ENCODE measurements around the gene PFDN2. TPM values are rescaled to one million over a fixed set of nuclear protein-coding genes. Genes with fewer than 3 reads are reported as not detected.

The PFDN2 gene
- total and polyA plus RNA-seq, 2 of the 4 experiments (the other 2 are of a cell fraction), result 62.4 to 179 TPM

- no peak overlapping the region for H3K14ac ChIP-seq (replicated peaks; ENCODE audit: low read depth, low read length)
- no peaks in the 10 kb centered on the region for H3K36me3 ChIP-seq (ENCODE audit: control insufficient read depth, insufficient read depth, low read length)
- H3K4me1 ChIP-seq (ENCODE audit: control insufficient read depth, insufficient read depth, low read length), result no peaks in the 10 kb centered on the region
- no peaks in the 10 kb centered on the region for H4K20me1 ChIP-seq (ENCODE audit: insufficient read depth, low read length)
- POLR2A ChIA-PET (ENCODE audit: unreplicated experiment), result no interaction called here
- 93% methylated on average over 3 of the region's 4 CpGs; no CpG with 5 or more reads in 1 of the 2 experiments for WGBS, 2 experiments (ENCODE audit: extremely low coverage in 2 of 2, insufficient read length in 1 of 2)
- dilution Hi-C loops (cut with HindIII; ENCODE audit: low sequenced_read_pairs, unreplicated experiment), result no loop called here
- TF ChIP-seq MAFK (IDR thresholded peaks at IDR 0.05; ENCODE audit: low read depth, low read length) (no peak), CTCF (conservative IDR thresholded peaks at IDR 0.05; ENCODE audit: low read depth, low read length) (no peak), MAZ (IDR thresholded peaks at IDR 0.05; ENCODE audit: borderline replicate concordance, low read depth, low read length) (no peak), BHLHE40 (IDR thresholded peaks at IDR 0.05; ENCODE audit: low read depth, low read length) (no peak), CEBPB (IDR thresholded peaks at IDR 0.05; ENCODE audit: low read depth, low read length) (no peak)
- no peak overlapping the region for H2AFZ ChIP-seq (replicated peaks; ENCODE audit: low read length, poor library complexity)
- no peak overlapping the region for H3K4ac ChIP-seq (ENCODE audit: low read depth, low read length)
- no peak overlapping the region for H4K91ac ChIP-seq (ENCODE audit: insufficient read depth, low read depth, low read length)
- H2AK9ac ChIP-seq (replicated peaks; ENCODE audit: low read depth, low read length, poor library complexity), result no peak overlapping the region
- H3K79me1 ChIP-seq (ENCODE audit: low read depth in 1 of 2, low read length in 2 of 2), result no peaks in the 10 kb centered on the region
- BruUV-seq (replicated peaks), result no TSS peak
- H3K27ac ChIP-seq (ENCODE audit: insufficient read depth, low read length), result no peak overlapping the region
- H2BK5ac ChIP-seq (ENCODE audit: low read depth, low read length, poor library complexity, severe bottlenecking), result no peak overlapping the region
- CTCF ChIA-PET, result no interaction called here
- intact Hi-C loops (cut with micrococcal nuclease), result no loop called here
- in situ Hi-C loops (cut with MboI; ENCODE audit: low sequenced_read_pairs), result no loop called here
- H4K8ac ChIP-seq (ENCODE audit: low read depth in 2 of 2, low read length in 2 of 2), result no peak overlapping the region
- no peak overlapping the region for H3K4me2 ChIP-seq (ENCODE audit: low read depth, low read length)
- no peak overlapping the region for H3K23ac ChIP-seq (ENCODE audit: low read depth, low read length)
- ATAC-seq (ENCODE audit: low read depth) (no peak), DNase-seq (no peak)
- no peak overlapping the region for H3K9ac ChIP-seq (ENCODE audit: low read depth, low read length)
- H4K5ac ChIP-seq (ENCODE audit: low read depth, low read length), result no peak overlapping the region
- H2BK15ac ChIP-seq (ENCODE audit: low read depth, low read length), result no peak overlapping the region
- no peak overlapping the region for H2BK120ac ChIP-seq (ENCODE audit: low read depth, low read length)
- no peak overlapping the region for H3K18ac ChIP-seq (ENCODE audit: low read depth, low read length)
- H3K9me3 ChIP-seq (ENCODE audit: control insufficient read depth, insufficient read depth, low read length), result no peaks in the 10 kb centered on the region
- H3K56ac ChIP-seq (ENCODE audit: extremely low read depth, insufficient read depth, low read length), result no peak overlapping the region
- H2BK20ac ChIP-seq (ENCODE audit: low read depth, low read length), result no peak overlapping the region
- H2AK5ac ChIP-seq (ENCODE audit: low read depth, low read length), result no peak overlapping the region
- H3K27me3 ChIP-seq (ENCODE audit: control insufficient read depth, insufficient read depth, low read length), result no peaks in the 10 kb centered on the region
- no peak overlapping the region for H3K4me3 ChIP-seq (ENCODE audit: insufficient read depth, low read depth, low read length)
- no peaks in the 10 kb centered on the region for H3K9me1 ChIP-seq (ENCODE audit: insufficient read depth, low read length)
Observed at GRCh38 chr1:161054232-161054631, 63.6 kb downstream of the PFDN2 start.
